Kidney epithelial cell (primary cell): ENCODE data around the gene ST3GAL3. TPM values are rescaled to one million over a fixed set of nuclear protein-coding genes. Genes with fewer than 3 reads are reported as not detected.

ENCODE experiments used
- DNase-seq: peaks from one replicate; pipeline ENCODE4 v3.0.0-alpha.2; 2010; ENCODE audit warnings: low read depth
- H3K27me3 ChIP-seq: 2 replicates; pipeline ENCODE4 v1.6.0; 2011; ENCODE audit warnings: low read length; ENCODE audit not compliant: control insufficient read depth, insufficient read depth
- H3K36me3 ChIP-seq: 2 replicates; pipeline ENCODE4 v1.5.1; 2011; ENCODE audit warnings: low read length; ENCODE audit not compliant: control insufficient read depth, insufficient read depth
- H3K4me3 ChIP-seq: 2 replicates; pipeline ENCODE4 v1.5.1; 2011; ENCODE audit warnings: low read depth, mild to moderate bottlenecking, control low read depth, low read length
- CTCF ChIP-seq: IDR thresholded peaks from 2 replicates; pipeline ENCODE4 v1.5.1; 2011; ENCODE audit warnings: mild to moderate bottlenecking, moderate library complexity, low read length, control low read depth, inconsistent platforms; ENCODE audit not compliant: insufficient read depth, poor library complexity, severe bottlenecking
- total RNA-seq: library from RNA; depleted of rRNA; stranded (reverse); fragments of >200 nt; gene quantifications from 2 replicates; pipeline ENCODE4 v1.2.3, GENCODE V29; 2015

The ST3GAL3 gene
- total RNA-seq, 1 donor from 2014 or later, result 15.0 TPM

DNA sequence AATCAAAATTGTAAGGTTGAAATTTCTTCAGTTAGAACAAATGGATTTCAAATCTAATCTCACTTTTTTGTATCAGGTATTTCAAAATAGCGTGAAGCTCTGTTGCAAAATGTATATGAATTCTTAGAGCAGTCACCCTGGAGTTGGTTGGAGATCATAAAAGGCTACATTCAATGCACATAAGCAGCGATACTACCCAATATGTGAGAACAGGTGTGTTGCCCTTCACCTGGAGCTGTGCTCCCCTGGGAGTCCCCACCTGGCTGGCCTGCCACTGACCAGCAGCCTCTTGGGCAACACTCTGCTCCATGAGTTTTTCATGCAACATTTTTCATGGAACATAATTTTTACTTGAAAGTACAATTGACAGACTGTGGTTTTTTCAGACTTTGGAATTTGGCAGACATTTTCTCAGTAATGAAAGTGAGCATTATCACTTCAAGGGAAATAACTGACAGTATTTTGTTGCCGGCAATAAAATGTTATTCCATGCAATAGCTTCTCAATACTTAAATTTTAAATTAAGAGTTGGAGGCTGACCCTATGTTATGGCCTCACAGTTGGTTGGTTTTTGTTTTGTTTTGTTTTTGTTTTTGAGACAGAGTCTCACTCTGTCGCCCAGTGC lies 95.1 kb downstream of the ST3GAL3 start:
- DNase-seq, result no peak
- Histone ChIP-seq H3K36me3 (no peaks in the 10 kb centered on the region), H3K27me3 (no peaks in the 10 kb centered on the region), H3K4me3 (no peak overlapping the region)
- no peak for TF ChIP-seq CTCF

DNA sequence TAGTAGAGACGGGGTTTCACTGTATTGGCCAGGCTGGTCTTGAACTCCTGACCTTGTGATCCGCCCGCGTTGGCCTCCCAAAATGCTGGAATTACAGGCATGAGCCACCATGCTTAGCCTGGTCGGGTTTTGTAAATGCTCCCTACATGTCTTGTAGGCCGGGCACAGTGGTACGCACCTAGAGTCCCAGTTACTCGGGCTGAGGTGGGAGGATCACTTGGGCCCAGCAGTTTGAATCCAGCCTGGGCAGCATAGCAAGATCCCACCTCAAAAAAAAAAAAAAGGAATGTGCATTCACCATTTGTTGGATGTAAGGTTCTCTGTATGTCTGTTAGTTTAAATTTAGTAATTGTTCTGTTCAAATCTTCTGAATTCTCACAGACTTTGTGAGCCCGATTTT lies 95.8 kb downstream of the ST3GAL3 start:
- H3K36me3 ChIP-seq, result no peaks in the 10 kb centered on the region
- H3K4me3 ChIP-seq, result no peak overlapping the region
- H3K27me3 ChIP-seq, result no peaks in the 10 kb centered on the region
- no peak for DNase-seq
- TF ChIP-seq CTCF, result no peak

DNA sequence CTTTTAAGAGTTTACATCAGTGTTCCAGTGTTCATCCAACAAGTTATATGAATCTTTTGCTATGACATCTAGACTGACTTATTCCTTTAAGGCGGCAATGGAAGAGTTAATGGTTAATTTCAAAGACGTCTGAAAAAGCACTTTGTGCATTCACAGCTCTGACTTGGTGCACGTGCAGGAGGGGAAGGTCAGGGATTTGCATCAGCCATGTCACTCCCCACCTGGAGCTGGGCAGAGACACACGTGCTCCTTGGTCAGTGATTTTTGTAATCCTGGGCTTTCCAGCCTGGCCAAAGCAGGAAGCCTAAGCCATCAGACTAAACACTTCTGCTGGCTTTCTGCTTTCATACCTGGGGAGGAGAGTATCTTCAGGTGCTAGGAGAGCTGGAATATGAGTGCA lies 96.3 kb downstream of the ST3GAL3 start:
- DNase-seq, result no peak
- Histone ChIP-seq H3K27me3 (no peaks in the 10 kb centered on the region), H3K4me3 (no peak overlapping the region), H3K36me3 (no peaks in the 10 kb centered on the region)
- no peak for TF ChIP-seq CTCF

DNA sequence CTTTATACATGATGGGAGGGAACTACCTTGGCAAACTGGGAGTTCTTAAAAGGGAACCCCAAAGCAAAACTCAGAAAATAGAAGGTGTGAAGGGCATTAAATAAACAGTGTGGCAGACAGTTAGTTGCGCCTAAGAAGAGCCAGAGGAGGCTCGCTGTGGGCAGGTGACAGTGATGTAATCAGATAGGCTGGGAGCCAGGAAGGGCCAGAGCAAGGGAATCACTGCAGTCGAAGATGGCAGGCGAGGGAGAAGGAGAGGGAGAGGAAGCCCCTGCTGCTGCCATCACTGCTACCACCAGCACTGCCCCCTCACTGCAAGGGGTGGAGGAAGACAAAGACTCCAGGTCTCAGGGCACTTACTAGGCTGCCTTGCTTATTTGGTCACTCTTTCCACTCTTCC lies 97.2 kb downstream of the ST3GAL3 start:
- H3K4me3 ChIP-seq, result no peak overlapping the region
- H3K36me3 ChIP-seq, result no peaks in the 10 kb centered on the region
- DNase-seq, result no peak
- no peaks in the 10 kb centered on the region for H3K27me3 ChIP-seq
- TF ChIP-seq CTCF, result no peak

- Histone ChIP-seq H3K4me3 (no peak overlapping the region), H3K27me3 (no peaks in the 10 kb centered on the region), H3K36me3 (no peaks in the 10 kb centered on the region)
- no peak for TF ChIP-seq CTCF
- DNase-seq, result no peak
Measured at GRCh38 chr1:43805340-43805739, 98.0 kb downstream of the ST3GAL3 start.

DNA sequence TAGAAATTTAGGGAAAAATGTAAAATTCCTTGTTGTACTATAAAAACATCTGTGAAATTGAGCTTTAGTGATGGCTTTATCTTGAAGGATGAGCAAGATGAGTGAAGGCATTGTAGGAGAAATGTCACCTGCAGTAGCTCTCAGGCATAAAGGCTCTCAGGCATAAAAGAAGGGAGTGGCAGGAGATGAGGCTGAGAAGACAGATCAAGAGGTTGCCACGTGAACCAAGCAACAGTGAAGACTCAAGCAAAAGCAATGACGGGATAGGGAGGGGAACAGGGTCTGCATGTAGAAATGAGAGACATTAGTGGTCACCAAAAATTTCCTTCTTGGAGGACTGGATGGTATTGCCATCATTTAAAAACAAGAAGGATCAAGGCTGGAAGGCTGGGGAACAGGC lies 98.8 kb downstream of the ST3GAL3 start:
- Histone ChIP-seq H3K36me3 (no peaks in the 10 kb centered on the region), H3K4me3 (no peak overlapping the region), H3K27me3 (no peaks in the 10 kb centered on the region)
- DNase-seq, result no peak
- TF ChIP-seq CTCF, result no peak
